CD1c-positive myeloid dendritic cell (primary cell): ENCODE results near the gene KCNMA1.

Experiments
- DNase-seq: peaks from one replicate; pipeline ENCODE4 v3.0.0-alpha.2; 2016; ENCODE audit errors: extremely low spot score

Gene KCNMA1

GRCh38 chr10:77560052-77560451, 77.6 kb downstream of the KCNMA1 start:
- DNase-seq: no peak

DNA sequence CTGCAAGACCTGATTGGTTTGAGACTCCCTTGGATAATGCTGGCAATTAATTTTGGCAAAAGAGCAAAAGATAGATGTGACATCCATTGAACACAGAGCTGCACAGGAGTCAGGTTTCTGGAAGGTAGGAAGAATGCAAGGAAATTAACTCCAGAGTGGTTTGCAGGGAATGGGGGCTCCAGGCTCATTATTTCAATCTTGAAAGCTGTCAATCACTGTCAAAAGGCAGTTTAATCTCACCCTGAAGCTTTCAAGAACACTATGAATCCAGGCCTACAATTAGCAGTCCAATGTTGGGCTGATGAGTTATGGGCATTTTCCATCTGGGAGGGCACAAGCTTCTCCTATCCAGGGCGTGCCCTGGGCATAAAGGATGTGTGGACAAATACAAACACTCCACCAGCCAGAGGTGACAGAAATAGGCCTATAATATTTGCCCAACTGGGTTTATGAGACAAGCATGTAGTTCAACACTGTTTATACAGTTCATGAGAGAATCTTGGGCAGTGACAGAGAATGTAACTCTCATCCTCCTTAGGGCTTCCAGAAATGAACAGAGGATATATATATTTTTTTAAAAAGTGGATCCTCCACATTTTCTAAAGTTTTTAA, 80.5 kb downstream of the KCNMA1 start:
- no peak for DNase-seq

DNA sequence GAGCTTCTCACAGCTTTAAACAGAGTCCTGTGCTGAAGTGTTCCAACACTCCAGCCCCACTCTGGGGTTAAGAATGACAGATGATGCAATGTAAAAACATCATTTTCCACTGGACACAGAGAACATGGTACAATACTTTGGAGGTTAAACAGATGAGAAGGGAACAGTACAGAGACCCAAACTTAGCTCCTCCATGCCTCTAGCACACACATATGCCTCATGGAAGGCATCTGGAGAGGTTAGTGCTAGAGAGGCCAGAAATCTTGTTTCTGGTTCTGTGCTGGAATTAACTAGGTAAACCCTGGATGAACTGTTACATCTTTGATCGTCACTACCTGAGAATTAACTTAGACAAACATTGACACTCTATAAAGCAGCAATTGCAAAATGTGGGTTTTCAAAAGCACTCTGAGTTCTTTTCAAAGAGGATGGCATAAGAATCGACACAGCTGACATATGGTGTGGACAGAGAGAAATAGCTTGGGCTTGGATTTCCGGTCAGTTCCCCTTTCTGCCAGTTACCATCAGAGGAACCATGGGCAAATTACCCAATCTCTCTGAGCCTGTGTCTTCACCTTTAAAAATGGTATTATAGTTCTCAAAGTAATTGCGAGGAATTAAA, 81.9 kb downstream of the KCNMA1 start:
- no peak for DNase-seq

GRCh38 chr10:77554996-77555397, 82.6 kb downstream of the KCNMA1 start:
- DNase-seq: no peak

DNA sequence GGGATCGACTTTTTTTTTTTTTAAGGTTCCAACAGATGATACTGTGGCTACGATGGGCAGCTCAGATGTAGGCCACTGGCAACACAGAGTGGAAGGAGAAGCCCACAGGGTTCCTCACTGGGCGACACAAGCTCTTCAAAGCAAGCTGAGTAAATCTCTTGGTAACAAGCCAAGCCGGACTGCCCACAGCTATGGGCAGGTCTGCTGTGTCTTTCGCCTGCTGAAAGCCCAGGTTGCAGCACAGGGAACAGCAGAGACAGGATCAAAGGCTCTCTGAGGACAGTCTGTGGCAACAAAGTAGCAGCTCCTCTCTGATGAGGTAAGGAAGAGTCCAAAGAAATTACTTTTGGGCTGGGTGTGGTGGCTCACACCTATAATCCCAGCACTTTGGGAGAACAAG, 83.6 kb downstream of the KCNMA1 start:
- DNase-seq: no peak

GRCh38 chr10:77553311-77553710, 84.3 kb downstream of the KCNMA1 start:
- no peak for DNase-seq

DNA sequence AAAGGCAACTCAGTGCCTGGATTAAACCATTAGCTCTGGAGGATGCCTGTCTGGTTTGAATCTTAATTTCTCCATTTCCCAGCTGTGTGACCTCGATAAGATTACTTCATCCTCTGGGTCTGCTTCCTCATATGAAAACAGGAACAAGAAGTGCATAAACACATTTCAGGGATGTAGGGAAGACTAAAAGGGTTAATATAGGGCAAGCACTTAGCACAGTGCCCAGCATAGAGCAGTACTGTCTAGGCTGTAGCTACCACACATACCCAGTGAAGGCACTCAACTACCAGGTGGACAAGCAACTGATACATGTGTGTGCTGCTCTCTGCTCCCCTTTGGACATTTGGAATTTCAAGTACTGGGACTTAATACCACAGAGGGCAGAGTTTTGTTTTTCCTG, 85.4 kb downstream of the KCNMA1 start:
- DNase-seq: peak; percentile 3

DNA sequence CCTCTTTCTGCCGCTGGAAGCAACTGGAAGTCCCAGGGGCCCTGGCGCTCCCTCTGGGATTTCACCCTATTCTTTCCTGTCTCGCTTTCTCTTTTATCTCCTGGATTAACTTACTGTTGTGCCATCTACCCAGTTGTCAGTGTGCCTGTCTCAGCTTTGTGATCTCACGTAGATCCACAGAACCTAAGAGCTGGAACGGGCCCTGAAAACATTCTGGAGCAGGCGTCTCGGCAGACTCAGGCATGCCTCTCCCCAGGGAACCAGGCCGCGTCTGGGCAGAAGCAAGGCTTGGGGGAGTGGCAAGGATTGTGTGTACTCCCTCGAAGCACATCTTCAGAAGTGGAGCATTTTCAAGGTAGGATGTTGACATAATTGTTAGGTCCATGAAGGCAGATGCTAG, 87.2 kb downstream of the KCNMA1 start:
- DNase-seq: no peak

GRCh38 chr10:77548671-77549070, 88.9 kb downstream of the KCNMA1 start:
- no peak for DNase-seq

- DNase-seq: no peak
These were observed 89.5 kb downstream of the KCNMA1 start for GRCh38 chr10:77548157-77548556.

- no peak for DNase-seq
These were observed 90.1 kb downstream of the KCNMA1 start for GRCh38 chr10:77547307-77548050.

DNA sequence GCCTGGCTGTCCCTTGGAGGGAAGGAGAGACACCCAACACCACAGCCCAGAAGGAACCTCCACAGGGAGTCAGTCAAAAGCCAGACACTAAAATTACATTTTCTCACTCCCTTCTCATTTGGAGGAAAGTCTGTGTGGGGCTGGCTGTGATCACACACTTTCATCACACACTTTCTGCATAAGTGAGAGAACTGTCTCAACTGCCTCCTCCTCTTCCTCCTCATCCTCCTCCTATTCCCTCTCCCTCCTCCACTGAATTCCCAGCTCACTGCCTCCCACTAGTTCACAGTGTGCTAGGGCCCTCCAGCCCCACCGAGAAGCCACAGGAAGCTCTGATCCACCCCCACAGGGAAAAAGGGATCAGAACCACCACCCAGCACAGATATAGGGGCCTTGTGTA, 91.6 kb downstream of the KCNMA1 start:
- no peak for DNase-seq

DNA sequence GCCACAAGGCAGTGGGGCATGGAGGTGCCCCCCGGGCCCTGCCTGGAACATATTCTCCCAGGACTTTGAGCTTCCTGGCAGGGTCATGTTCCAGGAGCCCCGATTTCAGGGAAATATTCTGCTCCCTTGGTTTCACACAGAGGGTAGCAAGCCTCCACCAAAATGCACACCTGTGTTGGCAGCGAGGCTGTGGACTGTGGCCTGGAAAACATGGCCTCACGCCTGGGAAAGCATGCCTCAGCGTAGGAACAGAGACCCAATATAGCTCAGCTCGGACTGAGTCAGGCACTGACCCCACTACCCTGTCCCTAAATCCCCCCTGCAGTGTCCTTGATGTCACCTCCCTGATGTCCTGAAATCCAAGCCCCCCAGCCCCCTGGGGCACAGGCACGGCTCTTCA, 92.0 kb downstream of the KCNMA1 start:
- DNase-seq: no peak

DNA sequence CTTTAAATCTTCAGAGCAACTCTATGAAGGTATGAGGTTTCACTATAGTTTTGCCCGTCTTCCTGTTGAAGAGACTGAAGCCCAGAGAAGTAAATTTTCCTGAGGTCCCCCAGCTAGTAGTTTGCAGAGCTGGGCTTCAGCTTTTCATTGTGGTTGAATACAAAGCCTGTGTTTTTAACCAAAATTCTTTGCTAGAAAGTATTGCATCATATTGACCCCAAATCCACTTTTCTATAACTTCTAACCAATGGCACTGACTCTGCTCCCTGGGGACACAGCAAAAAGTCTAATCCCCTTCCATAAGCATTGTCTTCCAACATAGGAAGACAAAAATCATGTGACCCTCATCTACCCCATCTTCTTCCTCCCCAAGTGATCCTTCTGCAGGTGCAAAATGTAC, 93.0 kb downstream of the KCNMA1 start:
- DNase-seq: no peak

GRCh38 chr10:77542710-77543259, 94.8 kb downstream of the KCNMA1 start:
- DNase-seq: no peak

GRCh38 chr10:77541944-77542343, 95.7 kb downstream of the KCNMA1 start:
- no peak for DNase-seq

GRCh38 chr10:77541247-77541646, 96.4 kb downstream of the KCNMA1 start:
- no peak for DNase-seq

- DNase-seq: no peak
These were observed 98.3 kb downstream of the KCNMA1 start for GRCh38 chr10:77539147-77539935.

GRCh38 chr10:77537720-77538373, 99.8 kb downstream of the KCNMA1 start:
- DNase-seq: no peak

GRCh38 chr10:77537071-77537470, 100.5 kb downstream of the KCNMA1 start:
- DNase-seq: no peak

- no peak for DNase-seq
These were observed 103.7 kb downstream of the KCNMA1 start for GRCh38 chr10:77533887-77534278.
